ENCODE measurements around the gene KIF6. TPM values are rescaled to one million over a fixed set of nuclear protein-coding genes. Genes with fewer than 3 reads are reported as not detected.

KIF6 gene
- total RNA-seq, 1 donor from 2014 or later = 0.24 TPM

DNA sequence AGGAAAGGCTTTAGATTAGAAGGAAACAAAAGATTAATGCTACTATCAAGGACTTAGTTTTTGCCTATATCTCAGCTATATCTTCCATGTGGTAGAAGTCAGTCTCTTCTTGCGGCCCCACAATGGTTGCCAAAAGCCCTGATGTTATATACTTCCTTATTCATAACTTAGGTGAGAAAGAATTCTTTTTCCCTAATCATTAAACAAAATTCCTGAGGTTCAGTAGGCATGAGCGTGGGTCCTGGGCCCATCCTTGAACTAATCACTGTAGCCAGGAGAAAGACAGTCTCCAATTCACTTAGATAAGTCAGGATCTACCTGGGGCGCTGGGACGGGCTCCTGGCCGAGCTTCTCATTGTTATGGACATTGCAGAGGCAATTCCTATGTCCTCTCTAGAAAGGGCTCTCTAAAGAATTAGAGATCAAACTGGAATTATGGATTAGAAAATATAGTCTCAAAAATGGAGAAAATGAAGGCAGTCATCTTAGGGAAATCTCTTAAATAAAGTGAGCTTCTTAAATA is 134.3 kb downstream of the KIF6 start:
- no peak for ATAC-seq

DNA sequence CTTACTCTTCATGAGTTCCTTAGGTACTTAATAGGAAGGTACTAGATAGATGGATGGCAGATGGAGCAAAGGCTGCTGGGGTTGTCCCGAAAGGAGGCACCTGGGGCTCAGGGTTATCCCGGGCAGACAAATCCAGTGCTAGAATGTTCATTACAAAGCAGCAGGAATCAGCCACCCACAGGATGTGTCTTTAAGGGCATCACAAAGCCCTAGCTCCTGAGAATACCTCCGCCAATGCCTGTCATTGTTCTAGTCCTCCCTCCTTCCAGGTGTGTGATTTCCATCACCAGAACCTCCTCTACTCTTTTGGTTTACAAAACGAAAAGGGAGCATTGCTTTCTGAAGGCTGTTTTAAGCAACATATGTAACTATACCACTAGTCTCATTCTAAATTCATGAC is 138.1 kb downstream of the KIF6 start:
- ATAC-seq = no peak

DNA sequence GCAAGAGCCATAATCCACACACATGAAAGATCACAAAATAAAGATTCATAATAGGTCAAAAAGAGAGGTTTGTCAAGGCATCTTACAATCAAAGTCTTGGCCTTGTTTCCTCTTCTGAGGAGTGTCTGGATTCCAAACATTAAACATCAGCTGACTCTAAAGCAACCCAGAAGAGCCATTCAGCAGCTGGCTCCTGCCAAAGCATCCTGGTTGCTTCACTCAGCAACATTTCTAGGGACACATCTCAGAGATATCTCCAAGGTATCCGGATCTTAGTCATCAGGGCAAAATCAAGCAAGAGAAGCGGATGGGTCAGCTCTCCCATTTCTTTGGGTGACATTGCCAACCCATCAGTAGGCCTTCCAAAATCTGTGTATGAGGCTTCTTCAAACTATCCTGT is 139.6 kb downstream of the KIF6 start:
- no peak for ATAC-seq

DNA sequence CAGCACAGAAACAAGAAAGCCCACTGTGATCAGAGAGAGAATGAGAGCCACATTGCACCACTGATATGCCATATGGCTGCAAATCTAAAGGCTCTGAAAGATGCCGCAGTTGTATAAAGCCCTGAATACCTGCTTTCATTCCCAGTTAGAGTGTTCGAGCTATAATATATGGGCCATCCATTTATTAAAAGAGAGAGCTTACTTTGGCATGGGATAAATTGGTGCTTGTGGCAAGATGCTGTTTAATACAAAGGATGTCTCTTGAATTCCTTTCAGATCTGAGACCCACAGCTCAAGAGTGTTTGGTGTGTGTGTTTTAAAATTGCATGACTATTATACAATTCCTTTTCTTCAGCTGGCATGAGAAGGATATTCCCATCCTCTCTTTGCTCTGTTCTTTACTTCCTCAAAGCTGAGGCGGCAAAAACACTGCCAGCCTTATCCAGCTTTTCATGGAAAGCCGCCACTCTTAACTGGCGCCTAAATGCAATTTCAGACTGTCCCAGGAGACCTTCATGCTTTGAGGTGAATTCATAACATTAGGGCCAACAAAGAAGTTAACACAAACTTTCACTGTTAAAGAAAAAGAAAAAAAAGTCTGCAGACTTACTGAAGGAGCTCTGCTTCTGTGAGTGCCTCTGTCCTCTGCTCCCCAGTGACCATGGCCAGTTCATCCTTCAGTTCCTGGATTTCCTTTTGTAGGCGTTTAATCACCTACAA is 147.6 kb downstream of the KIF6 start:
- ATAC-seq = no peak

DNA sequence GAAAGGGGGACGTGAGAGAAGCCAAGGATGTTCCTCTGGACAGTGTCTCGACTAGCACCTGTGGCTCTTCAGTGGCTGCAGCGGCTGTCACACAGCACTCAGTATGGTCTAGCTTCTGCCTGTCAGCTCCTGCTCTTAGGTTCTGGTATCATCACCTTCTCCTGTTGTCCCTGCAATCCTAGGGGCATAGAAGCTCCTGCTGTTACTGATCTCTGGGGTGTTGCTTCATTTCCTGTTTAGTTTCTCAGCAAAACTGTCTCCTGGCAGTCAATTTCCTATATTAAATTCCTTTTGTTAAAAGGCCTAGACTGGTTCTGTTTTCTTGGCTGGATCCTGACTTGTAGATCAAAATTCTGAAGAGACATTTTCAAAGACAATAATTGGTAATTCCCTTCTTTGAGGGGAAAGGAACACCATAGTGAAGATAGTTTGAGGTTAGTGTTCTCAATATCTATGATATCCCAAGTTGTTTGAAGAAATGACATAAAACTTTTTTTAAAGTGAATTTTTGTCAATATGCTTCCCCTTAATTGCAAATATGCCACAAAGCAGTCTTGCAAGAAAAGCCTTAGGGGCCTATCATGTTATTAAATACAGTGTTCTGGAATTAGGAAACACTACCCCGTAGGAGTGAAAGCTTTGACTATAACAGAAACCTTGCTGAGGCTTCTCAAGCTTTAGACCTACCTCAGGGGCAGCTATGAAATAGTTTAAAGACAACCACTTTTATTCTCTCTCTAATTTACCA is 148.5 kb downstream of the KIF6 start:
- no peak for ATAC-seq

DNA sequence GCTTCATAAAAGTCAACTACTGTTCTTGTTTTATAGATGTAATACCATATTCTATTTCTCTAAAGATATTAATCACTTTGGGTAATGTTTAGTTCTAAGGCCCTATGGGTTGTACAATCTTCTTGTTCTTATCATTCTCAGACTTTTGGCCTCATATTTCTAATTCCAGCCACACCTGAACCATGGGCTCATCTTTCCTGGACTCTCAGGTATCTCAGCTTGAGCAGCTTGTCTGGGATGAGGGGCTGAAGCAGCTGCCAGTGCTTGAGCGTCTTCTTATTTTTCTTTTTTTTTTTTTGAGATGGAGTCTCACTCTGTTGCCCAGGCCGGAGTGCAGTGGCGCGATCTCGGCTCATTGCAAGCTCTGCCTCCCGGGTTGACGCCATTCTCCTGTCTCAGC is 150.2 kb downstream of the KIF6 start:
- no peak for ATAC-seq

DNA sequence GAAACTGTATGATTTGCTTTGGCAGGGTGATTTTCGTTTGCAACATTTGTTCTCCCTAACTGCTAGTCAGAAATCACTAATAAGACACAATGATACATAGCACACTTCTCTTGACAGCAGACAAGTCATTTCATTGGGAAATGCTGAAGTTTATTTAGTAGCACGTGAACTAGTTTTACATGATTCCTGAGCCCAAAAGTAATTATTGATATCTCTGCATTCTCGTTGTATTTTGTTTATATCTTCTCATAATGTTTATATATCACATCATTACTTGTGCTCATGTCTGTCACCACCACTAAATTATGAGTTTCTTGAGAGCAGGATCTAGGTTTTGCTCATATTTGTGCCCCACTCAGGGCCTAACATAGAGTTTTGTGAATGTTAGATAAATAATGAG is 151.7 kb downstream of the KIF6 start:
- ATAC-seq = no peak

DNA sequence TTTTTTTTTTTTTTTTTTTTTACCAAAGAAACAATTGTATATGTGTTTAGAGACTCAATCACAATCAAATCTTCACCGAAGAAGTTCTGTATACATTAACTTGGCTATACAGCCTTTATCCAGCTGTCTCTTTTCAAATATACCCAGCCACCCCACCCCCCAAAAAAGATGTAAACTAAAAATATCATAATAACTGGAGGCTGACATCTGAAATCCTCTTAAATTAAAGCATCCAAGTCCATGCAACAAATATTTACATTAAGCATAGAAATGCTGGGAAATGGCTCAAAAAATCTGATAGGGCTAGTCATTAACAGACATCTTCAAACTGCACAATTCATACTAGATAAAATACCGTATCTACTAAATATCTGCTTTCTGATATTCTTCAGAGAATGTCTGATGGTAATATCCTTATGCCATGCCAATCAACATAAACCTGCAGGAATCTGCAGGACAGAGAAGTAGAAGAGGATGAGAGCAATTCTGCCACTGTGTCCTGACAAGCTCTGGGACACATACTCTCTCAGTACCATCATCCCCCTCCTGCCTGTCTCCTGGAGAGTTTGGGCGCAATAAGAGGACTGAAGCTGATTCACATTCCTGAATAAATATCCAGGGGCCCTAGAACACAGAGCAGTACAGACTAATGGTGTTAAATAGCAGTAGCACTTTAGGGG is 152.4 kb downstream of the KIF6 start:
- ATAC-seq = no peak

DNA sequence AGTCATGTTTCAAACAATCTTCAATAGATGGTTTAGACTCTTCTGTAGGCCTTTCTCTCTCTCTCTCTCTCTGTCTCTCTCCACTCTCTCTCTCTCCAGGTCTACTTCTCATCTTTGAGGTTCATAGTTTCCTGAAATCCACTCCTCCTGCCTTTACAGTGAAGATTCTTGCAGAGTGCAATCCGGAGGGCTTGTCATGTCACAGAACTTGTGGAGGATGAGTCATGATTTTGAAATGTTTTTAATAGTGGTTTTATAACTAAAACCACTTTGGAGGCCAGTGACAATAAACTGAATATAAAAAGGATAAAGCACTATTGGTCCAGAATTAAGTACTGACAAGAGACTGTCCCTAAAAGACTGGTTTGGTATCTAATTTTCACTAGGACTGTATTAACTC is 156.3 kb downstream of the KIF6 start:
- ATAC-seq = no peak

DNA sequence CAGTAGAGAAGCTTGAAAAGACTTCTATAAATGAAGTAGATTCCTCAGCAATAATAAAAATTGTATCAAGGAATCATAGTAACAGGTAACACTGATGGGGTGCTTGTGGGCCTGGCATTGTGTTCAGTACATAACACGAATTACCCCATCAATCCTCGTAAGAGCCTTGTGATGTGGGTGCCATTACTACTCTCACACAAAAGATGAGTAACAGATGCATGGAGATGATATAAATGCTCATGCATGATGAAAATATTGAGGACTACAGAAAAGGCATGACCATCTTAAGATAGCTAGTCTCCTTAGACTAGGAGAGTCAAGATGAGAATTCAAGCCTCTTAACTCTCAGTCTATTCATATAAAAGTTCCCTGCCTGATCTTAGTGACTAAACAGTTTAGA is 158.1 kb downstream of the KIF6 start:
- no peak for ATAC-seq

DNA sequence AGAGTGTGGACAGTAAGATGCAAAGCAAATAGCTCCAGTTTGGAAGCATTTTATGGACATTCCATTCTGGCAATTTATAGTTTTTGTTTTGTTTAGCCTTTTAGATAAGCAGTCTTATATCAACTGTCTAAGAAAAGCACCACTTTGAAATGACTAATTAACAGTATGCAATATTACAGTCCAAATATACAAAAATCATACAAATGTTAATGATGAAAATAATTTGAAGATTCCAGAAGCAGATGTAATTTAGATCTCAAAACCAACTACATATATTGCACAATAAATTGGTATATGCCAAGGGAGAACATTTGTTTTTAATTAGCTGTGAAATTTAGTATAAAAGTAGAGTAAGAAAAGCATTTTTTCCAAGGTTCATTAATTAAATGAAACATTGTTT is 158.8 kb downstream of the KIF6 start:
- no peak for ATAC-seq

DNA sequence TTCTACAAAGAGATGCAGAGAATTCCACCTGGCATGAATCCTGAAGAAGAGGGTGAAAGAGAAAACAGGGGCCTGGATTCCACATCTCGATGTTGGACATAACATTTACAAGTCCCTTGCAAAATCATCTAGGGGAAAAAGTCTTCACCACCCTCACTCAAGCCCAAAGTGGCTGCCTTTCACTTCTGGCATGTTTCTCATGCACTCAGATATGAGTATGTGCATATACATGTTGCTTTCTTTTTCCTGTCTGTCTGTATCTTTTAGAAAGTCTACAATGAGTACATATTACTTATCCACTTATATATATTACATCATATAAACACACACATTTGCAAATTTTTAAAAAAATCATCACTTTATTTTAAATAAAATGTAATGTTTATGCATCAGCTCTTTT is 159.3 kb downstream of the KIF6 start:
- no peak for ATAC-seq

DNA sequence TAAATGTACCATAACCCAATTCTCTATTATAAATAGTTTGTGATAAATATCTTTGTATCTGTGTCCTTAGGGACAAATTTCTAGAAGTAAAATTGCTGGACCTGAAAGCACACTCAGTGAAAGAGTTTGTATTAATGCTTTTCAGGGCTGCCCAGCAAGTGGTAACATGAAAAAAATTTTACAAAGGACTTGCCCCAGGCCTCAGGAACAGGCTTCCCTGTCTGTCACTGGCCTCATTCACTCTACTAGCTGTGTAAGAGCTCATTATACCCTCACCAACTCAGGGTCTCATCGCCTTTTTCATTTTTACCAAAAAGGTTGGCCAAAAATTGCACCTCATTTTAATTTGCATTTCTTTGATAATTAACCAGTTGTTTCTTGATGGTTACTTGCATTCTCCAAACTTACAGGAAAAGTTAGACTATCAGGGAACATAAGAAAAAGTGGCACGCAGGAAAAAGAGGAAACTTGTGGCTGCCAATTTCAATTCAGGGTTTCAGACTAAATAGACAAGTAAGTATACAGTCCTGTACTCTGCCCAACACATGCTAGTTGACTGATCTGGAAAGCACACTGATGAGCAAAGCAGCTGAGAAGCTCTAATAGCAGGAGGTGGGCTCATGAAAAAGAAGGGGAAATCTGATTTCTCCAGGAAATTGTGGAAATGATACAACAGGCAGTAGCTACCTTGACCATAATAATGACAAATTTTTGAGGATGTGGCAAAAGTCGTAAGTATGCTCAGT is 161.5 kb downstream of the KIF6 start:
- no peak for ATAC-seq

DNA sequence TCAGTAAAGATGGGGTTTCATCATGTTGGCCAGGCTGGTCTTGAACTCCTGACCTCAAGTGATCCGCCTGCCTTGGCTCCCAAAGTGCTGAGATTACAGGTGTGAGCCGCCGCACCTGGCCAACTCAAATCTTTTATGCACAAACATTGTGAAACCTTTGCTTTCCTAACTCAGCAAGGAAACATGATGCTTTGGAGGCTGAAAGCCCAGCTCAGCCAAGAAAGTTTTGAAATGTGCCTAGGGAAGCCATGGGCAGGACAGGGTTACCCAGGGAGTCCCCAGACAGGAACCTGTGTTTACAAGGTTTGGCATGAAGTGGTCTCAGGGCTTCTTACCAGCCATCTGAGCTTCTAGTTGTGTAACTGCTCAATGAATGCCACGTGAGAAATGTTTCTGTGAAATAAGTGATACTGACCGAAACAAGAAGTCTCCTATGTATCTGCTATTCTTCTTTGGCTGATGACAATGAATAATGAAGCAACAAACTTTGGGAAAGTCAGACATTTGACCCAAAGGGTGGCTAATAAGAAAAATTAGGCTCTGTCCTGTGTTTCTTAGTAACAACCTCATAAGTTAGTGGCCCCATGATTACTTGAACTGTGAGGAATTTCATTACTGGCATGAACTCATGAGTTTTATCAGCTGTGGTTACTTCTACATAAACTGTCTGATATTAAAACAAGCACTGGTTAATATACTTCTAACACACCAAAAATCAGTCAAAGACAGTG is 163.5 kb downstream of the KIF6 start:
- ATAC-seq = no peak

DNA sequence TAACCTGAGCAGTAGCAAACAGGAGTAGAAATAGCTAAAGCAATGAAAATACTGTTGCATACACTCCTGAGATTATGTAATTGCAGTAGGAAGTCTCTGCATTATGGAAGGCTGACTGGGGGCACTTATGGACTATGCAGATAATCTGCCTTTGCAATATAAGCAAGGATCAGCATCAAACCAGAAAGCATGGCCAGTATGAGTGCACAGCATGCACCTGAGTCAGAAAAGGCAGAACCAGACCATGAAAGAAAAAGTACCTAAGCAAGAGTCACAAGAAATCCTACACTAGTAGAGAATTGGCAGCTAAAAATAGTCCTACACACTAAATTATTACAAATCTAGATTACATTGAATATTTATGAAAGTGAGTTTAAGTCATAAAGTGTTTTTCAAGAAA is 164.3 kb downstream of the KIF6 start:
- ATAC-seq = no peak

DNA sequence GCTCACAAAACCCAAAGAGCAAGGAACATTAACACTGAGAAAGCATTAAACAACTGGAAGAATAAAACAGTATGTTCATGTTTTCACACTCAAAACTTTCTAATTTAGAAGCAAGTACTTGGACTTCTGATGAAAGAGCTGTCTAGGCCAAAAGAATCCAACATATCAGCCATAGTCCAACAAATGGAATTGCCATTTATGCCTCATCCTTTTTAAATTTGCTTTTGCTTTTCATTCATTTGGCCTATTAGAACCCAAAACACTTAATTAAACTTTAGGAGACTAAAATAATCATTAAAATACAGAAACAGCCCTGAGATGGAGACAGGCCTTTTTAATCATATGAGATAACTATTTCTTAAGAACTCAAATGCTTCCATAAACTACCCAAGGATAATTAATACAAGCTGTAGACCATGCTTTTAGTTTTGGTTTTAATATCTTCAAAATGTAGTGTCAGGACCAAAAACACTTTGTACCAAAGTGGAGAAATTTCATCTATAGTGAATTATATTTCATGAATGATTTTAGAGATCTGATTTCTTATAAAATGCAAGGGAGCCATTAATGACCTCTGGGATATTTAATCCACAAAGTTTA is 166.5 kb downstream of the KIF6 start:
- no peak for ATAC-seq

DNA sequence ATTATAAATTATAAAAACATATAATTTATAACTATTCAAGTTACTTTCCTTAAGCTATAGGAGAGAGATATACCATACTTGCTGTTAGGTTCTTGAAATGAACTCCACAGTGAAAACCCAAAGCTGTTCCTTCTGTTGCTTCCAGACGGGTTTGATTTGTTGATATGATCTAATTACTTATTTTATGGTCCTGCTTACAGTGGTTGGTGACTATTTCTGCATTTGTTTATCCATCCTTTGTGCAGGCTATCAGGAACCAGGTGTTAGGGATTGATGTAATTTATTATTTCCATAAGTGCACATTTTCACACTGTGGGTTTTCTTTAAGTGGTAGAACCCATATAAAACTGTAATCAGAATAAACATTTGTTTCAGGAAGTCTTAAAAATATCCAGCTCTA is 167.1 kb downstream of the KIF6 start:
- ATAC-seq = no peak

DNA sequence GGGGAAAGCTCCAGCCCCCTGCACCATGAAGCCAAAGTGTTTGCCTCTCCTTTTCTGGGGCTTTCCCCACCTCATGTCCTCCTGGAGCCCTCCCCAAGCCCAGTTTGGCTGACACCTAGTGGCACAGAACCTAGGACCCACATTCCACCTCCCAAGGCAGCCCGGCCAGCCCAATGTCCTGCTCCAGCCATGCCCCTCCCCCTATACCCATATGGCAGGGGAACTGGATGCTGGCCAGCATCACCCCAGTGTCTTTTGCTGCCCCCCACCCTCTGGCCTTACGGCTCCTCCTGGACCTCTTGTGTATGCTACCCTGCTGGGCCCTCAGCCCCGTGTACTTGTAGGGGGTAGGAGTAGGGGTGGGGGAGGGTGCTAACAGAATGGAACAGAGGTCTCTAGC is 170.1 kb downstream of the KIF6 start:
- ATAC-seq = no peak

DNA sequence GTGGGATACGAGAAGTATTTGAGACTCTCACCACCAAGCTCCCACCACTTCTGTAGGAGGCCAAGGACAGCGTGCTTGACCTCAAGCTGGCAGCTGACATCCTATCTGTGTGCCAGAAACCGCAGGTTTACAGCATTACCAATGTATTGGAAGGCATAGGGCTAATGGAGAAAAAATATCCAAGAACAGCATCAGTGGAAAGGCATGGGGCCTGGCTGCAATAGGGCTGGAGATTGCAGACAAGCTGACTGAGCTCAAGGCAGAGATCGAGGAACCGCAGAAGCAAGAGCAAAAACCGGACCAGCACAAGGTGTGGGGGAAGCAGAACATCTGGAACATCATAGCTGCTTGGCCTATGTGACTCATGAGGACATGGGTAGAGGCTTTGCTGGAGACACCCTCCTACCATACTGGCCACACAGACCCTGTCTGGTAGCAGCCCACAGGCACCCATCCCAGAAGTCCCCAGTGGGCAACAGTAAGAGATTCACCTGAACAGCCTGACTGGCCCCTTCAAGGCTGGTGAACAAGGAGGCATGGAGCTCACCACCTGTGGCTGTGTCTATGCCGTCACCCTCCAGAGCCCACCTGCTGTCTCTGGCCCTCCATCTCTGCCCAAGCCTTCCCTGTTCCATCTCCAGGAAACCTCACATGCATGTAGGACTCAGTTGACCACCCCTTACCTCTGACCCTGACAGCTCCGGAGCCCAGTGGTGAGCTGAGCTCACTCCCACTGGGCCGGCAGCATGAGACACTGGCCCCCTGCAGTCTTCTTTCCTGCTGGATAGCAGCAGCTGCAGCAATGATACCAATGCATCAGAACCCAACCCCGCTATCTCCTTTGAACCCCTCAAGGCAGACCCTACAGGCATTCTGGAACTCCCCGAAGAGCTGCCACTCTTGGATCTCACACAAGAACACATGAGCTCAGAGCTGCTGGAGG is 171.1 kb downstream of the KIF6 start:
- ATAC-seq = no peak

DNA sequence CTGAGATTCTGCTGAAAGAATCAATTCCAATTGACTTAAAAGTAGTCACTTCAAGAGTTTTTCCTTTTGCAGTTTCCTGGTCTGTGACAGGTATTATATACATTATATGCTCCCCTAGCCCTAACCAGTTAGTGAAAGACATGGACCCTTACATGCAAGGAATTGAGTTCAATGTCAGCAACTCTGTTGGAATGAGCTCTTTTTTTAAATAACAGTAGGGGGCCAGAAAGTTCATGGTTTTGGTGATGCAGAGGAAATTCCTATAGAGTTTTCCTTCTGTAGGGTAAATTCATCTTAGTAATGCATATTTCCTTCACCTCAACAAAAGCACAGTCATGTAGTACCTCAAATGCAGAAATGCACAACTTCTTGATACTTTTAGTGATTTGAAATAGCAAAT is 172.2 kb downstream of the KIF6 start:
- ATAC-seq = no peak

DNA sequence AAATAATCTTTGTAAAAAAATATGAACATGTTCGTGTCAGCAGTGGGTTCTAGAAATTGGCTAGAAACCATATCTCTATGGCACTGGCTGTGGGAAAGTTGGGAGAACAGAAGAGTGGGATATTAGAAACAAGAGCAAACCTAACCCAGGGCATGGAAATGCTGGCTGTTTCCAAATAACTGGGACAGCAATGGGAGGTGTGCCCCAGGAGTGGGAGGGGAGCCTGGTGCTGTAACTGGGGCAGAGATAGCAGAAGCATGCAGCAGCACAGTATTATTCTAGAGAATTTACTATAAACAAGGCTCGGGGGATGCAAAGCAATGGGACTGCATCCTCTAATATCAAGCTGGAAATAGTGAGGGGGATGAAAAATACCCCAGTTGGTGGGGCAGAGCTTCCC is 175.0 kb downstream of the KIF6 start:
- no peak for ATAC-seq
